Upper lobe of left lung (tissue), 6 donors: ENCODE measurements around the gene ARHGDIG. TPM values are rescaled to one million over a fixed set of nuclear protein-coding genes. Genes with fewer than 3 reads are reported as not detected.

ENCODE experiments used
- ATAC-seq, 2 donors: fragments of 200-7000 bp; cut with Tn5 transposase; one replicate each; pipeline ENCODE4 v1.9.1; 2022; ENCODE audit warnings: mild to moderate bottlenecking in 2 of 2, moderate library complexity in 2 of 2; ENCODE audit not compliant: low FRiP score in 2 of 2
- DNase-seq, 2 donors: peaks; one replicate each; pipeline ENCODE4 v3.0.0-alpha.2; 2019 to 2020
- H3K27ac ChIP-seq, 4 donors: fragments of 200-600 bp; sonication (generic); one replicate each; pipeline ENCODE4 v1.5.1; 2016 to 2019
- H3K27me3 ChIP-seq, 4 donors: fragments of 200-600 bp; sonication (generic); one replicate each; pipeline ENCODE4 v1.5.1; 2017 to 2019
- H3K36me3 ChIP-seq, 4 donors: fragments of 200-600 bp; sonication (generic); one replicate each; pipeline ENCODE4 v1.5.1; 2016 to 2019
- H3K4me1 ChIP-seq, 4 donors: fragments of 200-600 bp; sonication (generic); one replicate each; pipeline ENCODE4 v1.5.1; 2018 to 2019
- H3K4me3 ChIP-seq, 4 donors: fragments of 200-600 bp; sonication (generic); one replicate each; pipeline ENCODE4 v1.5.1; 2017 to 2019; ENCODE audit warnings: mild to moderate bottlenecking in 2 of 4, moderate library complexity in 1 of 4
- H3K9me3 ChIP-seq, 4 donors: fragments of 200-600 bp; sonication (generic); one replicate each; pipeline ENCODE4 v1.5.1; 2018 to 2019
- EP300 ChIP-seq, 4 donors: sonication (generic); formaldehyde crosslinking; IDR thresholded peaks; one replicate each; pipeline ENCODE4 v1.5.1; 2017; ENCODE audit warnings: antibody characterized with exemption in 4 of 4, control low read depth in 2 of 4
- POLR2A ChIP-seq, 4 donors: fragments of 450-650 bp; IDR thresholded peaks; one replicate each; pipeline ENCODE4 v1.5.1; 2016 to 2017; ENCODE audit warnings: antibody characterized with exemption in 4 of 4, mild to moderate bottlenecking in 2 of 4
- POLR2AphosphoS5 ChIP-seq, 2 donors: sonication (generic); formaldehyde crosslinking; IDR thresholded peaks; one replicate each; pipeline ENCODE4 v1.5.1; 2017; ENCODE audit warnings: antibody characterized with exemption in 2 of 2
- WGBS, 2 donors: methylation state at CpG; one replicate each; pipeline ENCODE4 v1.1.5; 2017 to 2018; 5-methylcytosine and 5-hydroxymethylcytosine counted together
- total RNA-seq, 6 donors: library from RNA; depleted of rRNA in 4 of 6; stranded (reverse); fragments of >200 nt in 4 of 6; gene quantifications; one replicate each; pipeline versions ENCODE4 v1.1.0 to v1.2.1, GENCODE V29; 2016 to 2021
- TF ChIP-seq, protein P1 (sequence below), 6 experiments: fragments of 450-650 bp in 4 of 6; fragments of 200-600 bp in 2 of 6; sonication (generic) in 2 of 6; IDR thresholded peaks; one replicate each; pipeline ENCODE4 v1.5.1; 2016 to 2019; ENCODE audit warnings: antibody characterized with exemption in 6 of 6
- donor health status: DM: no; HTN: no; CAD: no; lungs with moderate emphysema.
- donor health status: DM: no; HTN: yes; CAD: no; lungs with severe emphysema.

ARHGDIG gene
- total RNA-seq, 6 donors from 2014 or later, result 0.91 TPM; not detected in 5

- Histone ChIP-seq H3K27ac (no peak overlapping the region), H3K9me3 (no peaks in the 10 kb centered on the region), H3K4me3 (no peak overlapping the region), H3K36me3 (peaks cover 9 to 59% (median 48%) of the 10 kb centered on the region in 4 donors), H3K27me3 (no peaks in the 10 kb centered on the region), H3K4me1 (no peaks in the 10 kb centered on the region)
- 96 to 98% methylated on average over 14 of the region's 14 CpGs for WGBS, 2 donors
- peak in 1 of 2 donors; percentile 2 for ATAC-seq
- TF ChIP-seq POLR2A (IDR thresholded peaks at IDR 0.05) (no peak), EP300 (IDR thresholded peaks at IDR 0.05) (no peak), POLR2AphosphoS5 (IDR thresholded peaks at IDR 0.05) (no peak)
- TF ChIP-seq, protein P1, sequence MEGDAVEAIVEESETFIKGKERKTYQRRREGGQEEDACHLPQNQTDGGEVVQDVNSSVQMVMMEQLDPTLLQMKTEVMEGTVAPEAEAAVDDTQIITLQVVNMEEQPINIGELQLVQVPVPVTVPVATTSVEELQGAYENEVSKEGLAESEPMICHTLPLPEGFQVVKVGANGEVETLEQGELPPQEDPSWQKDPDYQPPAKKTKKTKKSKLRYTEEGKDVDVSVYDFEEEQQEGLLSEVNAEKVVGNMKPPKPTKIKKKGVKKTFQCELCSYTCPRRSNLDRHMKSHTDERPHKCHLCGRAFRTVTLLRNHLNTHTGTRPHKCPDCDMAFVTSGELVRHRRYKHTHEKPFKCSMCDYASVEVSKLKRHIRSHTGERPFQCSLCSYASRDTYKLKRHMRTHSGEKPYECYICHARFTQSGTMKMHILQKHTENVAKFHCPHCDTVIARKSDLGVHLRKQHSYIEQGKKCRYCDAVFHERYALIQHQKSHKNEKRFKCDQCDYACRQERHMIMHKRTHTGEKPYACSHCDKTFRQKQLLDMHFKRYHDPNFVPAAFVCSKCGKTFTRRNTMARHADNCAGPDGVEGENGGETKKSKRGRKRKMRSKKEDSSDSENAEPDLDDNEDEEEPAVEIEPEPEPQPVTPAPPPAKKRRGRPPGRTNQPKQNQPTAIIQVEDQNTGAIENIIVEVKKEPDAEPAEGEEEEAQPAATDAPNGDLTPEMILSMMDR (IDR thresholded peaks at IDR 0.05), result no peak
- DNase-seq, result no peak
Observed at GRCh38 chr16:296276-296675, 15.9 kb downstream of the ARHGDIG start.

GRCh38 chr16:296806-297510 is 16.6 kb downstream of the ARHGDIG start:
- no peak overlapping the region for H3K27ac ChIP-seq
- 92 to 95% methylated on average over 37 of the region's 37 CpGs for WGBS, 2 donors
- H3K4me3 ChIP-seq, result no peak overlapping the region
- H3K4me1 ChIP-seq, result no peaks in the 10 kb centered on the region
- H3K27me3 ChIP-seq, result no peaks in the 10 kb centered on the region
- peaks cover 8 to 58% (median 46%) of the 10 kb centered on the region in 4 donors for H3K36me3 ChIP-seq
- ATAC-seq (no peak), DNase-seq (peak in 1 of 2 donors; percentile 79)
- TF ChIP-seq POLR2A (IDR thresholded peaks at IDR 0.05) (no peak), POLR2AphosphoS5 (IDR thresholded peaks at IDR 0.05) (no peak), EP300 (IDR thresholded peaks at IDR 0.05) (no peak)
- TF ChIP-seq, protein P1 (IDR thresholded peaks at IDR 0.05), result no peak
- no peaks in the 10 kb centered on the region for H3K9me3 ChIP-seq

- DNase-seq, result peak in 1 of 2 donors; percentile 75
- peak in 1 of 2 donors; percentile 18 for ATAC-seq
- TF ChIP-seq POLR2A (IDR thresholded peaks at IDR 0.05), result no peak
- no peak for TF ChIP-seq EP300 (IDR thresholded peaks at IDR 0.05)
- no peak for TF ChIP-seq POLR2AphosphoS5 (IDR thresholded peaks at IDR 0.05)
- TF ChIP-seq, protein P1 (IDR thresholded peaks at IDR 0.05), result no peak
Observed at GRCh38 chr16:297832-298231, 17.4 kb downstream of the ARHGDIG start.

GRCh38 chr16:301235-301634 is 20.8 kb downstream of the ARHGDIG start:
- WGBS, 2 donors, result 91 to 96% methylated on average over 6 of the region's 6 CpGs
- H3K36me3 ChIP-seq, result peaks cover 8 to 59% (median 43%) of the 10 kb centered on the region in 4 donors

More at GRCh38 chr16:297832-298231, 17.4 kb downstream of the ARHGDIG start:
- H3K9me3 ChIP-seq, result no peaks in the 10 kb centered on the region
- H3K36me3 ChIP-seq, result peaks cover 6 to 57% (median 43%) of the 10 kb centered on the region in 4 donors
- H3K4me1 ChIP-seq, result no peaks in the 10 kb centered on the region
- WGBS, 2 donors, result 94 to 99% methylated on average over 15 to 19 of the region's 32 CpGs
- no peak overlapping the region for H3K27ac ChIP-seq
- no peak overlapping the region for H3K4me3 ChIP-seq
- no peaks in the 10 kb centered on the region for H3K27me3 ChIP-seq

More at GRCh38 chr16:301235-301634, 20.8 kb downstream of the ARHGDIG start:
- Histone ChIP-seq H3K27me3 (no peaks in the 10 kb centered on the region), H3K4me3 (no peak overlapping the region), H3K9me3 (no peaks in the 10 kb centered on the region), H3K4me1 (no peaks in the 10 kb centered on the region), H3K27ac (no peak overlapping the region)
- ATAC-seq, result no peak
- DNase-seq, result no peak
- TF ChIP-seq POLR2A (IDR thresholded peaks at IDR 0.05), result no peak
- TF ChIP-seq, protein P1 (IDR thresholded peaks at IDR 0.05), result no peak
- TF ChIP-seq POLR2AphosphoS5 (IDR thresholded peaks at IDR 0.05), result no peak
- no peak for TF ChIP-seq EP300 (IDR thresholded peaks at IDR 0.05)
